ENCODE measurements around the gene RSF1. TPM values are rescaled to one million over a fixed set of nuclear protein-coding genes. Genes with fewer than 3 reads are reported as not detected.
A peak's percentile ranks its signal among the peaks of the same experiment; 100 is the strongest.

Gene RSF1
- total RNA-seq, 4 donors from 2014 or later: 70.3 to 96.3 (median 73.1) TPM

DNA sequence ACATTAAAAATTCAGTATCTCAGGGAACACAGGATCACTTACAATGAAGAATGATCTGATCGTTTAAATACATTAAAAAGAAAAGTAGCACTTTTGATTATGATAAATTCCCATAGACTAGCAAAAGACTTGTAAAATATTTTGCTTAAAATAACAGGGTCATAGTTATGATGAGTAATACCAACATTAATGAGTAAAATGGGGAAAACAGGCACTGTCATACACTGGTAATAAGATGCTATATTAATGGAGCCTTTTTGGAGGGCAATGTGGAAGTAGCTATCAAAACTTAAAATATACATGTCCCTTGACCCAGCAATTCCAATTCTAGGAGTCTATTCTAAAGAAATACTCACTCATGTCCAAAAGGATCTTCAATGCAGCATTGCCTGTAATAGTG is 121.1 kb downstream of the RSF1 start:
- intact Hi-C loops (cut with DNase I): no loop called here
- TF ChIP-seq POLR2AphosphoS5 (IDR thresholded peaks at IDR 0.05): no peak
- TF ChIP-seq CTCF (IDR thresholded peaks at IDR 0.05): no peak
- no peak for TF ChIP-seq EP300 (IDR thresholded peaks at IDR 0.05)
- no peak for TF ChIP-seq POLR2A (IDR thresholded peaks at IDR 0.05; ENCODE audit: low read depth)
- no peaks in the 10 kb centered on the region for H3K4me1 ChIP-seq
- no peak overlapping the region for H3K4me3 ChIP-seq
- no peaks in the 10 kb centered on the region for H3K9me3 ChIP-seq
- H3K27ac ChIP-seq (replicated peaks in 1 of 4): no peak overlapping the region
- H3K27me3 ChIP-seq: no peaks in the 10 kb centered on the region
- H3K36me3 ChIP-seq: peaks cover 6 to 49% (median 32%) of the 10 kb centered on the region in 4 donors
- DNase-seq (ENCODE audit: extremely low spot score): no peak
- 87% methylated on average over 1 of the region's 1 CpG for WGBS

DNA sequence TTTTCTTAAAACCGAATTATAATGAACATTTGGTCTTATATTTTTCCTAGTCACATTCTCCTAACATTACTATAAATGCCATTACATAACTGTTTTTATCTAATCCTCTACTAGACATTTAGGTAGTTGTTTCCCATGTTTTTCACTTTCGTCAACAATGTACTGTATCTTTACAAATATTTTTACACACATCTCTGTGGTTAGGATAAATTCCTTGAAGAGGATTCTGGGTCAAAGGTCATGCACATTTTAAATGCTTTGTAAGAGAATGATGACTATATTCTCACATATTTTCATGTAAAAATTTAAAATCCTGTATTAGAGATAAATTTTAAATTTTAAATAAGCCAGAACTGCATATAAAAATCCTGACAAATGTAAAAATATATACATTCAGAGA is 121.6 kb downstream of the RSF1 start:
- H3K9me3 ChIP-seq: no peaks in the 10 kb centered on the region
- intact Hi-C loops (cut with DNase I): no loop called here
- H3K27ac ChIP-seq (replicated peaks in 1 of 4): no peak overlapping the region
- H3K4me3 ChIP-seq: no peak overlapping the region
- H3K36me3 ChIP-seq: peaks cover 6 to 45% (median 32%) of the 10 kb centered on the region in 4 donors
- no peak for DNase-seq (ENCODE audit: extremely low spot score)
- TF ChIP-seq EP300 (IDR thresholded peaks at IDR 0.05): no peak
- TF ChIP-seq POLR2A (IDR thresholded peaks at IDR 0.05; ENCODE audit: low read depth): no peak
- TF ChIP-seq POLR2AphosphoS5 (IDR thresholded peaks at IDR 0.05): no peak
- no peak for TF ChIP-seq CTCF (IDR thresholded peaks at IDR 0.05)
- 89% methylated on average over 2 of the region's 2 CpGs for WGBS
- H3K27me3 ChIP-seq: no peaks in the 10 kb centered on the region
- H3K4me1 ChIP-seq: no peaks in the 10 kb centered on the region

- Histone ChIP-seq H3K4me3 (no peak overlapping the region), H3K27ac (replicated peaks in 1 of 4) (no peak overlapping the region), H3K9me3 (no peaks in the 10 kb centered on the region), H3K36me3 (peaks cover 6 to 55% (median 33%) of the 10 kb centered on the region in 4 donors), H3K4me1 (no peaks in the 10 kb centered on the region), H3K27me3 (no peaks in the 10 kb centered on the region)
- DNase-seq (ENCODE audit: extremely low spot score): no peak
- TF ChIP-seq POLR2A (IDR thresholded peaks at IDR 0.05; ENCODE audit: low read depth): no peak
- no peak for TF ChIP-seq EP300 (IDR thresholded peaks at IDR 0.05)
- TF ChIP-seq CTCF (IDR thresholded peaks at IDR 0.05): no peak
- TF ChIP-seq POLR2AphosphoS5 (IDR thresholded peaks at IDR 0.05): no peak
- intact Hi-C loops (cut with DNase I): no loop called here
These were observed 122.7 kb downstream of the RSF1 start for GRCh38 chr11:77697865-77698264.

- Histone ChIP-seq H3K27me3 (no peaks in the 10 kb centered on the region), H3K4me3 (no peak overlapping the region), H3K27ac (replicated peaks in 1 of 4) (peak overlapping the region in 1 of 4 donors; percentile 8), H3K4me1 (no peaks in the 10 kb centered on the region), H3K9me3 (no peaks in the 10 kb centered on the region), H3K36me3 (peaks cover 20 to 62% (median 45%) of the 10 kb centered on the region in 4 donors)
- WGBS: 94% methylated on average over 1 of the region's 1 CpG
- intact Hi-C loops (cut with DNase I): no loop called here
- DNase-seq (ENCODE audit: extremely low spot score): no peak
- TF ChIP-seq CTCF (IDR thresholded peaks at IDR 0.05) (no peak), POLR2AphosphoS5 (IDR thresholded peaks at IDR 0.05) (peak in 1 of 2 donors; percentile 22)
These were observed 125.1 kb downstream of the RSF1 start for GRCh38 chr11:77695417-77695816.

DNA sequence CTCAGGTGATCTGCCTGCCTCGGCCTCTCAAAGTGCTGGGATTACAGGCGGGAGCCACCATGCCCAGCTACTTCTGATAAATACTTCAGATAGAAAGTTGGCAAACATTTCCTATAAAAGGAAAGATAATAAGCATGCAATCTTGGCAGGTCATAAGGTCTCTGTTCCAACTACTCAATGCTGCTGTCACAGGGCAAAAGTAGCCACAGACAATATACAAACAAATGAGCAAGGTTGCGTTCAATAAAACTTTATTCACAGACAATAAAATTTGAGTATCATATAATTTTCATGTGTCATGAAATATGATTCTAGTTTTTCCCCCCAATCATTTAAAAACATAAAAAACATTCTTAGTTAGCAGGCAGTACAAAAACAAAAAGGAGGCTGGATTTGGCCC is 129.9 kb downstream of the RSF1 start:
- H3K27me3 ChIP-seq: no peaks in the 10 kb centered on the region
- no peak overlapping the region for H3K27ac ChIP-seq (replicated peaks in 1 of 4)
- TF ChIP-seq CTCF (IDR thresholded peaks at IDR 0.05) (no peak), POLR2AphosphoS5 (IDR thresholded peaks at IDR 0.05) (no peak), EP300 (IDR thresholded peaks at IDR 0.05) (no peak), POLR2A (IDR thresholded peaks at IDR 0.05; ENCODE audit: low read depth) (no peak)
- peaks cover 24 to 64% (median 54%) of the 10 kb centered on the region in 4 donors for H3K36me3 ChIP-seq
- no peak overlapping the region for H3K4me3 ChIP-seq
- no peaks in the 10 kb centered on the region for H3K4me1 ChIP-seq
- intact Hi-C loops (cut with DNase I): no loop called here
- DNase-seq (ENCODE audit: extremely low spot score): no peak
- H3K9me3 ChIP-seq: no peaks in the 10 kb centered on the region
- 100% methylated on average over 3 of the region's 3 CpGs for WGBS

Data from esophagus muscularis mucosa (tissue), 4 donors.